SK-N-SH (cell line): ENCODE data around the gene PLBD2. TPM values are rescaled to one million over a fixed set of nuclear protein-coding genes. Genes with fewer than 3 reads are reported as not detected.

ENCODE experiments used
- CTCF ChIA-PET: fragments of 300-600, 350-600 bp; formaldehyde crosslinking; extraction: SDS; loops from one replicate; lab custom pipeline; 2021; lab: Yijun Ruan, JAX
- POLR2A ChIA-PET: fragments of 350-600 bp; sonication (Branson Sonifier 250); formaldehyde crosslinking; extraction: SDS; loops from one replicate; lab custom pipeline; 2020; ENCODE audit warnings: antibody characterized with exemption, inconsistent platforms; lab: Yijun Ruan, JAX
- DNase-seq: peaks from one replicate; pipeline ENCODE4 v3.0.0; 2012
- H2AFZ ChIP-seq: fragments of 200-600 bp; sonication (generic); 2 replicates; pipeline ENCODE4 v1.8.1; 2016; ENCODE audit warnings: antibody characterized with exemption, mild to moderate bottlenecking, low read depth
- H3F3A ChIP-seq: fragments of 200-600 bp; sonication (generic); replicated peaks from 2 replicates; pipeline ENCODE3; 2016; ENCODE audit warnings: antibody characterized with exemption, mild to moderate bottlenecking; ENCODE audit not compliant: insufficient read depth
- H3K27ac ChIP-seq, 2 experiments: fragments of 200-500 bp in 1 of 2; fragments of 200-600 bp in 1 of 2; sonication (Bioruptor generic) in 1 of 2; sonication (generic), shearing (Covaris generic) in 1 of 2; 2 replicates each; pipeline versions ENCODE4 v1.5.1 to v1.6.1; 2014 to 2016; ENCODE audit warnings: low read depth in 2 of 2, inconsistent platforms in 1 of 2, low read length in 1 of 2, mild to moderate bottlenecking in 1 of 2, mixed read lengths in 1 of 2
- H3K27me3 ChIP-seq: fragments of 200-600 bp; sonication (generic), shearing (Covaris generic); 2 replicates; pipeline ENCODE4 v1.6.1; 2016; ENCODE audit warnings: mixed run types; ENCODE audit not compliant: insufficient read depth
- H3K36me3 ChIP-seq, 2 experiments: fragments of 200-500 bp in 1 of 2; fragments of 200-600 bp in 1 of 2; sonication (Bioruptor generic) in 1 of 2; sonication (generic) in 1 of 2; replicated peaks in 1 of 2; 2 replicates each; pipeline versions ENCODE3 to v1.5.1; 2014 to 2016; ENCODE audit warnings: low read length in 1 of 2, mild to moderate bottlenecking in 1 of 2; ENCODE audit not compliant: insufficient read depth in 2 of 2, control insufficient read depth in 1 of 2
- H3K4me1 ChIP-seq, 2 experiments: fragments of 200-500 bp in 1 of 2; fragments of 200-600 bp in 1 of 2; sonication (Bioruptor generic) in 1 of 2; sonication (generic), shearing (Covaris generic) in 1 of 2; 2 replicates each; pipeline versions ENCODE4 v1.5.1 to v1.6.1; 2014 to 2016; ENCODE audit warnings: low read depth in 1 of 2, low read length in 1 of 2, mixed run types in 1 of 2; ENCODE audit not compliant: insufficient read depth in 2 of 2, control insufficient read depth in 1 of 2
- H3K4me2 ChIP-seq: fragments of 200-600 bp; sonication (generic), shearing (Covaris generic); 2 replicates; pipeline ENCODE4 v1.6.1; 2017; ENCODE audit warnings: mixed run types
- H3K4me3 ChIP-seq, 2 experiments: fragments of 200-500 bp in 1 of 2; fragments of 200-600 bp in 1 of 2; sonication (Bioruptor generic) in 1 of 2; sonication (generic), shearing (Covaris generic) in 1 of 2; 2 replicates each; pipeline versions ENCODE4 v1.5.1 to v1.8.1; 2014 to 2016; ENCODE audit warnings: low read depth in 2 of 2, inconsistent platforms in 1 of 2, low read length in 1 of 2, mild to moderate bottlenecking in 1 of 2, mixed read lengths in 1 of 2, moderate library complexity in 1 of 2
- H3K79me2 ChIP-seq: fragments of 200-600 bp; sonication (generic); 2 replicates; pipeline ENCODE4 v1.8.1; 2017; ENCODE audit warnings: mild to moderate bottlenecking; ENCODE audit not compliant: insufficient read depth
- H3K9ac ChIP-seq: fragments of 200-600 bp; sonication (generic); 2 replicates; pipeline ENCODE4 v1.6.1; 2017; ENCODE audit warnings: mixed run types
- H3K9me2 ChIP-seq: fragments of 200-600 bp; sonication (generic); 2 replicates; pipeline ENCODE4 v1.6.1; 2017; ENCODE audit warnings: mixed run types
- H3K9me3 ChIP-seq: fragments of 200-600 bp; sonication (generic); 2 replicates; pipeline ENCODE4 v1.6.1; 2017; ENCODE audit warnings: mixed run types, mild to moderate bottlenecking, moderate library complexity
- H4K20me1 ChIP-seq: fragments of 200-600 bp; sonication (generic); 2 replicates; pipeline ENCODE4 v1.6.1; 2017; ENCODE audit warnings: mild to moderate bottlenecking, mixed run types; ENCODE audit not compliant: insufficient read depth
- CHD2 ChIP-seq: fragments of 150-350 bp; IDR thresholded peaks from 2 replicates; pipeline ENCODE4 v1.6.1; 2018; ENCODE audit warnings: low read length; ENCODE audit not compliant: partially characterized antibody
- ELF1 ChIP-seq: IDR thresholded peaks from 2 replicates; pipeline ENCODE4 v1.4.0; 2012
- EP300 ChIP-seq, 2 experiments: IDR thresholded peaks; 2 replicates each; pipeline versions ENCODE4 v1.4.0 to v1.6.1; 2012; ENCODE audit warnings: borderline replicate concordance in 1 of 2, low read depth in 1 of 2, low read length in 1 of 2
- FOSL2 ChIP-seq: IDR thresholded peaks from 2 replicates; pipeline ENCODE4 v1.4.0; 2012; ENCODE audit warnings: low read depth, mild to moderate bottlenecking, moderate library complexity, borderline replicate concordance
- FOXM1 ChIP-seq: IDR thresholded peaks from 2 replicates; pipeline ENCODE4 v1.4.0; 2012; ENCODE audit warnings: low read depth, mild to moderate bottlenecking
- MEF2A ChIP-seq: IDR thresholded peaks from 2 replicates; pipeline ENCODE4 v1.4.0; 2012; ENCODE audit warnings: low read depth, borderline replicate concordance
- NRF1 ChIP-seq: IDR thresholded peaks from 2 replicates; pipeline ENCODE4 v1.6.1; 2012; ENCODE audit warnings: low read depth, mild to moderate bottlenecking, low read length
- RAD21 ChIP-seq: IDR thresholded peaks from 2 replicates; pipeline ENCODE4 v1.6.1; 2012; ENCODE audit warnings: mild to moderate bottlenecking, low read length
- RCOR1 ChIP-seq: fragments of 150-350 bp; IDR thresholded peaks from 2 replicates; pipeline ENCODE4 v1.6.1; 2017; ENCODE audit warnings: antibody characterized with exemption, low read length
- RXRA ChIP-seq: IDR thresholded peaks from 2 replicates; pipeline ENCODE4 v1.4.0; 2012; ENCODE audit warnings: low read depth, mild to moderate bottlenecking, borderline replicate concordance
- SMC3 ChIP-seq: IDR thresholded peaks from 2 replicates; pipeline ENCODE4 v1.6.1; 2012; ENCODE audit warnings: low read depth, low read length, improper control_type of control experiment
- TAF1 ChIP-seq: IDR thresholded peaks from 2 replicates; pipeline ENCODE4 v1.6.1; 2012; ENCODE audit warnings: low read depth, mild to moderate bottlenecking, low read length, moderate library complexity, borderline replicate concordance
- WGBS: methylation state at CpG from one replicate; pipeline ENCODE4 v1.1.6; 2017; ENCODE audit warnings: low lambda C conversion rate; 5-methylcytosine and 5-hydroxymethylcytosine counted together
- polyA plus RNA-seq, 3 experiments: library from polyadenylated mRNA; depleted of rRNA; stranded (reverse); fragments of >200 nt; gene quantifications; 2 replicates each; pipeline ENCODE4 v1.2.3, GENCODE V29; 2012
- TF ChIP-seq, protein P1 (sequence below): IDR thresholded peaks from 2 replicates; pipeline ENCODE4 v1.4.0; 2012; ENCODE audit warnings: low read depth
- TF ChIP-seq, protein P2 (sequence below): IDR thresholded peaks from 2 replicates; pipeline ENCODE4 v1.4.0; 2012; ENCODE audit warnings: low read depth, borderline replicate concordance
- TF ChIP-seq, protein P3 (sequence below): IDR thresholded peaks from 2 replicates; pipeline ENCODE4; 2012
- TF ChIP-seq, protein P4 (sequence below): fragments of 150-350 bp; IDR thresholded peaks from 2 replicates; pipeline ENCODE4 v1.6.1; 2017; ENCODE audit warnings: antibody characterized with exemption, low read length, low read depth, borderline replicate concordance

The PLBD2 gene
- polyA plus RNA-seq, 1 of the 3 experiments (the other 2 are of a cell fraction), result 15.2 TPM

DNA sequence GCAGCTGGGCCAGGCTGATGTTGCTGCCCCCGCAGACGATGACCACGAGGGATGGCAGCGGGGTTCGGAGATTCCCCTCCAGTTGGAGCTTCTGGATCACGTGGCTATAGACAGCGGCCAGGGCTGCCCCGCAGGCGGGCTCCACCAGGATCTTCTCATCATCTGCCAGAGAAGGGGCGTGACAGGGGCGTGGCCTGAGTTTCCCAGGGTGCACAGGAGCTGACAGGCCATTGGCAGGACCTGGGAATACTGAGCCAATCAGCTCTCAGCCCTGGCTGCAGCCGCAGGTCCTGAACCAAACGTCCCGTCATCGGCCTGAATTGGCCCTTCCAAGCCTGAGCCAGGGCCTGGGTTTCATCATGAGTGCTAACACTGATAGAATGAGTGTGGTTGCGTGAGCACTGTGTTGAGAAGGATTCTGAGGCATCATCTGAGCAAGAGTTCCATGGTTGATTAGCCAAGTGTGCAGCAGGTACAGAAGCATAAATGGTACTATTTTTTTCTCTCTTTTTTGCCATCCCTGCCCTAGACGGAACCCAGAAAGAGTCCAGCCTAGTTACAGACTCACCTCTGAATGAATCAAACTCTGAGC lies 34.7 kb downstream of the PLBD2 start:
- Histone ChIP-seq H3F3A (no peaks in the 10 kb centered on the region), H3K9ac (no peak overlapping the region), H3K4me3 (no peak overlapping the region), H3K9me2 (no peaks in the 10 kb centered on the region), H2AFZ (no peak overlapping the region), H3K27ac (no peak overlapping the region), H3K27me3 (no peaks in the 10 kb centered on the region), H4K20me1 (no peaks in the 10 kb centered on the region), H3K4me2 (no peak overlapping the region), H3K79me2 (no peaks in the 10 kb centered on the region), H3K36me3 (peaks cover 0 to 4% of the 10 kb centered on the region in 2 experiments), H3K4me1 (no peaks in the 10 kb centered on the region), H3K9me3 (no peaks in the 10 kb centered on the region)
- TF ChIP-seq, protein P1, sequence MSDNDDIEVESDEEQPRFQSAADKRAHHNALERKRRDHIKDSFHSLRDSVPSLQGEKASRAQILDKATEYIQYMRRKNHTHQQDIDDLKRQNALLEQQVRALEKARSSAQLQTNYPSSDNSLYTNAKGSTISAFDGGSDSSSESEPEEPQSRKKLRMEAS, result no peak
- TF ChIP-seq ELF1, result no peak
- no peak for TF ChIP-seq RXRA
- no peak for TF ChIP-seq RCOR1
- TF ChIP-seq EP300 (IDR thresholded peaks at IDR 0.05; ENCODE audit: borderline replicate concordance in 1 of 2, low read depth in 1 of 2, low read length in 1 of 2), result no peak
- no peak for TF ChIP-seq SMC3
- no peak for TF ChIP-seq NRF1
- TF ChIP-seq, protein P2, sequence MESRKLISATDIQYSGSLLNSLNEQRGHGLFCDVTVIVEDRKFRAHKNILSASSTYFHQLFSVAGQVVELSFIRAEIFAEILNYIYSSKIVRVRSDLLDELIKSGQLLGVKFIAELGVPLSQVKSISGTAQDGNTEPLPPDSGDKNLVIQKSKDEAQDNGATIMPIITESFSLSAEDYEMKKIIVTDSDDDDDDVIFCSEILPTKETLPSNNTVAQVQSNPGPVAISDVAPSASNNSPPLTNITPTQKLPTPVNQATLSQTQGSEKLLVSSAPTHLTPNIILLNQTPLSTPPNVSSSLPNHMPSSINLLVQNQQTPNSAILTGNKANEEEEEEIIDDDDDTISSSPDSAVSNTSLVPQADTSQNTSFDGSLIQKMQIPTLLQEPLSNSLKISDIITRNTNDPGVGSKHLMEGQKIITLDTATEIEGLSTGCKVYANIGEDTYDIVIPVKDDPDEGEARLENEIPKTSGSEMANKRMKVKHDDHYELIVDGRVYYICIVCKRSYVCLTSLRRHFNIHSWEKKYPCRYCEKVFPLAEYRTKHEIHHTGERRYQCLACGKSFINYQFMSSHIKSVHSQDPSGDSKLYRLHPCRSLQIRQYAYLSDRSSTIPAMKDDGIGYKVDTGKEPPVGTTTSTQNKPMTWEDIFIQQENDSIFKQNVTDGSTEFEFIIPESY, result no peak
- no peak for TF ChIP-seq MEF2A
- TF ChIP-seq, protein P3, sequence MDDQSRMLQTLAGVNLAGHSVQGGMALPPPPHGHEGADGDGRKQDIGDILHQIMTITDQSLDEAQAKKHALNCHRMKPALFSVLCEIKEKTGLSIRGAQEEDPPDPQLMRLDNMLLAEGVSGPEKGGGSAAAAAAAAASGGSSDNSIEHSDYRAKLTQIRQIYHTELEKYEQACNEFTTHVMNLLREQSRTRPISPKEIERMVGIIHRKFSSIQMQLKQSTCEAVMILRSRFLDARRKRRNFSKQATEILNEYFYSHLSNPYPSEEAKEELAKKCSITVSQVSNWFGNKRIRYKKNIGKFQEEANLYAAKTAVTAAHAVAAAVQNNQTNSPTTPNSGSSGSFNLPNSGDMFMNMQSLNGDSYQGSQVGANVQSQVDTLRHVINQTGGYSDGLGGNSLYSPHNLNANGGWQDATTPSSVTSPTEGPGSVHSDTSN, result no peak
- no peak for TF ChIP-seq TAF1
- peak; percentile 46 for DNase-seq
- ChIA-PET CTCF (no interaction called here), POLR2A (no interaction called here)
- WGBS, result 81% methylated on average over 9 of the region's 17 CpGs

DNA sequence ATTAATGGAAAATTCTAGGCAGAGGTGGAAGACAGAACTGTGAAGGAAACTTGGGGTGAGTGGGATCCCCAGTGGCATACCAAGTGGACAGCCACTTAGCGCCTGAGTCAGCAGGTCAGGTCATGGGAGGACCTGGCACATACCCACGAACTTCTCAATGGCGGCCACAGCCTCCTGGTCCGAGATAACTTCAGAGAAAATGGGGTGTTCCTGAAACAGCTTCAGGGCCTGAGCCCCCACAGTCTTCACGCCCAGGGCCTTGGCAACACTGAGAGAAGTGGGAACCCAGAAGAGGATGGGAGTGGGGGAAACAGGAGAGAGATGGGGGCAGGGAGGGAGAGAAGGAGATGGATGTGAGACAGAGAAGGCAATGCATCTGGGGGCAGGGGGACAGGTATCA lies 35.4 kb downstream of the PLBD2 start:
- DNase-seq, result no peak
- H3K4me3 ChIP-seq, result no peak overlapping the region
- CTCF ChIA-PET, result no interaction called here
- no peaks in the 10 kb centered on the region for H4K20me1 ChIP-seq
- TF ChIP-seq CHD2 (no peak), FOXM1 (no peak), FOSL2 (no peak), RAD21 (no peak)
- TF ChIP-seq, protein P1, result no peak
- TF ChIP-seq, protein P4, sequence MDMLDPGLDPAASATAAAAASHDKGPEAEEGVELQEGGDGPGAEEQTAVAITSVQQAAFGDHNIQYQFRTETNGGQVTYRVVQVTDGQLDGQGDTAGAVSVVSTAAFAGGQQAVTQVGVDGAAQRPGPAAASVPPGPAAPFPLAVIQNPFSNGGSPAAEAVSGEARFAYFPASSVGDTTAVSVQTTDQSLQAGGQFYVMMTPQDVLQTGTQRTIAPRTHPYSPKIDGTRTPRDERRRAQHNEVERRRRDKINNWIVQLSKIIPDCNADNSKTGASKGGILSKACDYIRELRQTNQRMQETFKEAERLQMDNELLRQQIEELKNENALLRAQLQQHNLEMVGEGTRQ, result no peak
- WGBS, result 86% methylated on average over 5 of the region's 5 CpGs
- no peaks in the 10 kb centered on the region for H3F3A ChIP-seq
- no peak overlapping the region for H3K4me2 ChIP-seq
- POLR2A ChIA-PET, result no interaction called here
- H3K9me2 ChIP-seq, result no peaks in the 10 kb centered on the region
- H3K9ac ChIP-seq, result no peak overlapping the region
- no peak overlapping the region for H3K27ac ChIP-seq
- no peaks in the 10 kb centered on the region for H3K79me2 ChIP-seq
- H3K9me3 ChIP-seq, result no peaks in the 10 kb centered on the region
- H3K36me3 ChIP-seq, result peaks cover 0 to 2% of the 10 kb centered on the region in 2 experiments
- no peak overlapping the region for H2AFZ ChIP-seq
- H3K27me3 ChIP-seq, result no peaks in the 10 kb centered on the region
- H3K4me1 ChIP-seq, result no peaks in the 10 kb centered on the region
